Glomerular endothelial cell (primary cell): ENCODE data around the gene PLPP4. TPM values are rescaled to one million over a fixed set of nuclear protein-coding genes. Genes with fewer than 3 reads are reported as not detected.

Experiments
- DNase-seq: peaks from one replicate; pipeline ENCODE4 v3.0.0-alpha.2; 2011; ENCODE audit warnings: low read depth, low spot score; ENCODE audit errors: extremely low read depth
- total RNA-seq: library from RNA; depleted of rRNA; stranded (reverse); fragments of >200 nt; gene quantifications from 2 replicates; pipeline ENCODE4 v1.2.3, GENCODE V29; 2015

PLPP4 gene
- 3.9 and 11.1 TPM in 2 replicates for total RNA-seq

DNA sequence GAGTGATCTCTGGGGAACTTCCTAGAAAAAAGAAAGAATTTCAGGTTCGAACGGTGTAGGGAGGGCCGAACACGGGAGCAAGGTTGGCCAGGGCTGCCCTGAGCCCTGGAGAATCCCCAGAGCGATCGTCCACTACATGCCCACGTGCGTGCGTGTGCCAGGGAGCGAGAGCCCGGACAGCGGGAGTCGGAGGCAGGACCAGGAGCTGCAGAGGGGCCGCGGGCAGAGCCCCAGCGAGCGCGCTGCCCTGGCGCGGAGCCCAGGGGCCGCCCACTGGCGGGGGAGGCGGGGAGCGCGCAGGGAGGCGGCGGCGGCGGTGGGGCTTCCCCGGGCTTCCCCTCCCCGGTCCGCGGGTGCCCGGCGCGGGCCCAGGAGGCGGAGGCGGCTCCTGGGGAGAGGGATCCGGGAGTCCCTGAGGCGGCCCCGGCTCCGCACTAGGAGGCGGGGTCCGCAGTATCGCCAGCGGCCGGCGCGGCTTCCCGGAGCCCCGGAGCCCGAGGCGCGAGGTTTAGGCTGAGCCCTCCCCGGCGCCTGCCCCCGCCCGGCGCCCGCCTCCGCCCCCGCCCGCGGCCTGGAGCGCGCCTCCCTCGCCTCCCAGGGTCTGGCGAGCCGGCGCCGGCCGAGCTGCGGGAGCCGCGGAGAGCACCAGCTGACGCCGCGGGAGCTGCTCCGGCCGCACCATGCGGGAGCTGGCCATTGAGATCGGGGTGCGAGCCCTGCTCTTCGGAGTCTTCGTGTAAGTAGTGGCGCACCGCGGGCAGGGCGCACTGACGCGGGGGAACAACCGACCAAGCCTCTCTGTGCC, at the start of gene PLPP4:
TSS of gene PLPP4 (plus strand) at position 602 of the 805 bp plus-strand sequence. CDS start at position 681, 79 bp downstream.
- DNase-seq, result no peak

DNA sequence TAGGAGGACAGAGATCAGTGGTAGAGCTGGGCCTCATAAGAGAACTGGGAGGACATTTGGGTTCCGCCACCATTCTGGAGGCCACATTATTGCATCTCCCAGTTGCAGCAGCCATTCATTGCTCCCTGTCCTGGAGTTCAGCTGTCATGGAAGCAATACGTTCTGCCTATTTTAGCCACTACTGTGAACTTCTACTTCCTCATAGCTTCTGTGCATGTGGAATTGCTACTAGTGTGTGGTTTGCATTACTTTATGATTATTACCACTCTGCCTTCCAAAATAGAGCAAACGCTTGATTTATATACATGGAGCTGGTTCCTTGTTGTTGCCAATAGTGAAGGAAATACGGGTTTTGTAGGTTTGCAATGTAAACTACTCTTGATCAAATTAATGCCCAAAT, 47.2 kb upstream of the PLPP4 start:
- DNase-seq, result no peak

DNA sequence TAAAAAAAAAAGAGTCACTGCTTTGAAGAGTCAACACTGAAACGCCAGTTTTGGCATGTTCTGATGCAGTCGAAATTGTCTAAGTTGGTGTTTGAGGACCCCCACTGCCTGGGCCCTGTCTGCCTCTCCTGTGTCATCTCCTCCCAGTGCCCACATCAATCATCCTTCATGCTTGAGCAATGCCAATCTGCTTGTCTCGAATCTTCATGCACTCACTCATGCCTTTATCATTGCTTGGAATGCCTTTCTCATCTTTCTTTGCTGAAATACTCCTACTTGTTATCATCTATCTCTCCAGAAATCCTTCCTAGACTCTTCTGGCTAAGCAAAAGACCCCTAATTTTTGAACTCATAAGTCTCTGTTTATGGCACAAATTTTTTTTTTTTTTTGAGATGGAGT, 42.1 kb upstream of the PLPP4 start:
- DNase-seq, result no peak

DNA sequence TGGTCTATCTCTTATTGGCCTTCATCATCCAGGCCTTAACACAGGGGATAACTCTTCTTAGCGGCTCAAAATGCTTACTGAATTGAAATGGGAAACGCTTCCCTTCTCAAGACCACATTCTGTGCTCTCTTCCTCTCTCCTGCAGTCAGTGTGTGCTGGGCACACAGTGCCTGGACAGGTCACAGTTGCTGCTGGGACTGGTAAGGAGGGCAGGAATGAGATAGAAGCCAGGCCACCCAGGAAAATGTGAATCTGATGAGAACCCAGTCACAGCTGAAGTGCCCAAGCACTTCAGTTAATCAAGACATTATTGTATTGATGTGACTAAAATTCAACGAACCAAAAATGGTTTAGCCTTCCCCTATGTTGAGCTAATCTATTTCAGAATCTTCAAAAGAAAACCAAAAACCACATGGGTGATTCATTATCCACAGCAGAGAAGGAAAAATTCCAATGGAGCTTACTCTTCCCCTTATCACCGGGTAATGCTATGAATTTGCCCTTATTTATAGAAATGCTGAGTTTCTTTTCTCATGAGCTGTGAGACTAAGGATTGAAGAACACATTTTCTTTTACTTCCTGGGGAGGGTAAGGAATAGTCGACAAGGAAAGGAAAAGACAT, 41.2 kb upstream of the PLPP4 start:
- no peak for DNase-seq

DNA sequence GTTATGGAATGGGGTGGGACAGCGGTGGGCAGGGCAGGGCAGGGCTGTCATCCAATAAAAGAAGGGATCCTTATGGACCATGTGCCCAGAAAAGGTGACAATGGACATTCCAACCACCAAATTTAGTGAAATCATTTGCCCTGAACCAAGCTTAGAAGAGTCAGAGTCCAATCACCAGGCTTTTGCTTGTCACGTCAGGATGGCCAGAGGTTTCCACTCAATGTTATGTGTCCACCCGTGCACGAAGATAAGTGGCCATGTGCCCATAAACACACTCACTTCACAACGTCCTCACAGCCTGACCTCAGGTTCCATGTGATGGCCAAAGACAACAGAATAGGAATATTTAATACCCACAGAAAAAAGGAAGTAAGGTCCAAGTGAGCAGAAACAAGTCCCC, 36.6 kb upstream of the PLPP4 start:
- no peak for DNase-seq

DNA sequence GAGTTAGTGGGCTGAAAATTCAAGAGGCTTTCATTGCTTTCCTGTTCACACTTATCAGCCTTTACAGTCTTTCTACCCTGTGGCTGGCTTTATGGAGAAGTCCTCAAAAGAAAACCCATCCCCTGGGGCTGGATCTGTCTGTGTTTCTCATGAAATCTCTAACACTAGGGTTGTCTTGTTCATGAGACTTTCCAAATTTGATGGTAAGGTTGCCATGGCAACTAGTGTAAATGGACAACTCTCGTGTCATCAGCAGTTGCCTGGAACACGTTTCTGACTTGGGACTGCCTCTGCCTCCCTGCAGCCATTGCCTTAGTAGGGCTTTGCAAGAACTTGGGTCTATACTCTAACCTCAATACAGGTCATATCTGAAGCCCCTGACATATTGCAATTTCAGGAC, 35.8 kb upstream of the PLPP4 start:
- DNase-seq, result no peak

DNA sequence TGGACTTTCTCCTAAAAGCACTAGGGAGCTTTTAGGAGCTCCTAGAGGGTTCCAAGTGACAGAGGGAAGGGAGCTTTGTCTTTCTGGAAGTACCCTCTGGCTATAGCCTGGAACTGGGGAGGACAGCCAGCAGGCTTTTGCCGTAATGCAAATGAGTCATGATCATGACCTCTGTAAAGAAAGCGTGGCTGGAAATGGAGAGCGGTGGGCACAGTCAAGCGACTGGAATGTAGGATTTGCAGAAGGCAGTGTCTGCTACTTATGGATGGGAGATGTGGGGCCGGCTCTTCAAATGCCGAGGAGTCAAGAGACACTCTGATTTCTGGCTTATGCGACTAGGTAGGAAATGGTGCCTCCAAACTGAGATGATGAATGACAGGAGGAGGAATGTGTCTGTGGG, 34.6 kb upstream of the PLPP4 start:
- no peak for DNase-seq

DNA sequence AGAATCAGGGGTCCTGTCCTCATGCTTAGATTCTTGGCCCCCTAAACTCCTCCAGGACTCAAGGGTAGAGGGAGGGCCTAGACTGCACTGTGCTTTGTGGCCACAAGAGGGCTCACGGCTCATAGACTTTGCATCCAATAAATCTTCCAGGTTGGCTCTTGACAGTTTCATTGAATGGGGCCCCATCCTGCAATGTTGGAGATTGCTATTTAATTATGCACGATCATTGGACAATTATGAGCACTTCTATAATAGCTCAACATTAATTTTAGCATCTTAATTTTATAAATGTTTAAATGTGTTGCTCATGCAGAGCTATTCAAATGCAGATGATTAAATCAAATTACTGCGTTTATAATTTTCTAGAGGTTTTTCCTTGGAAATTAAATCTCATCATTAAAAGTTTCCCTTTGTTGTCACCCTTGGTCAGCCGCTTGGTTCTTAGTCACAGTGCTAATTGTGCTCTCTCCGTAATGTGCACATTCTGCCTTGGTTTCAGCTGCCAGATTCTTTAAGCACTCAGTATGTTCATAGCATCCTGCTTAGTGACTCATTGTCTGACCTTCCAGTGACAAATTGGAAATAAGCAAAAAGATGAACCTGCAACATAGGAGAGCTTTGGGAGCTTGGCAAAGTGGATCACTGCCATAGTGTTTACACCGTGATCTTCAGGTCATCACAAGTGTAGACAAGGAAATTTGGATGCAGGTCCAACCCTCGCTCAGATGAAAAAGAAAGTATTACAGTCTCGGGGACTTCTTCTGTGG, 33.4 kb upstream of the PLPP4 start:
- peak; percentile 71 for DNase-seq

DNA sequence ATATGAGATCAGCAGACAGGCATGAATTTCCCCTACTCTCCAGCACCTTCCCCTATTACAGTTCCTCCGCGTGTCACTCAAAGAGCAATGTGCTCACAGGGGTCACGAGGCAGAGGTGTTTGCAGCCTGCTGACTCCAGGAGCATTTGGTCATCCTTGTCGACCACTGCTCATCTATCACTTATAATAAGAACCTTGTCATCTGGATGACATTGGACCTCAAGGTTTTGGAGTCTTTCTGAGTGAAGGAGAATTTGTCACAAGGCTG, 32.9 kb upstream of the PLPP4 start:
- no peak for DNase-seq

DNA sequence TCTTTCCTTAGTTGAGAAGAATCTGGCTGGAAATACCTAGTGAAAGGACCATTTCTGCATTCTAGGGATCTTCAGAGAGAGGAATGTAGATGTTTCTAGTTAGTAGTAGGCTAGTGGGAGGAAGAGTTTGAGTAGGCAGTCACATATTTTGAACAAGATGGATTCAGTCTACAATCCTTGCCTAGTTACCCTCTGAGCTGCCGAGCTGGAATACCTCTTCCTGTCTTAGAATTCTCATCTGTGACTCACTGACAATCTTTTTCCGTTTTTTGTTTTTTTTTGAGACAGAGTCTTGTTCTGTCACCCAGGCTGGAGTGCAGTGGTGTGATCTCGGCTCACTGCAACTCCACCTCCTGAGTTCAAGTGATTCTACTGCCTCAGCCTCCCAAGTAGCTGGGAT, 30.7 kb upstream of the PLPP4 start:
- DNase-seq, result no peak

DNA sequence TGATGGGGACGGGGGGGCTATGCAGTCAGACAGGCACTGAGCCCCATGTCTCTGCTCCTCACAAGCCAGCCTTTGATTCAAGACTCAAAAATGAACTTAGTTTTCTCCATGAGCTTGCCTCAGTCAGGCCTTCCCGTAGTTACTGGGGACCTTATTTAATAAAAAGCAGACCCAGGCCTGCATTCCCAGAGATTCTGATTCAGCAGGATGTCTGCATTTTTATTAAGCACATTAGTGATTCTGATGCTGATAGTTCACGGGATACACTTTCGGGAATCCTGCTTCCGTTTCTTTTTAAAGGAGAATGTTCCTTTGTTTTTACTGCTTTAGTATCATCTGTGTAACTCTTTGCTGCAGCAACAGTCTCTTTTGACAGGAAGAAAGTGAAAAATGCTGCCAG, 28.3 kb upstream of the PLPP4 start:
- no peak for DNase-seq

DNA sequence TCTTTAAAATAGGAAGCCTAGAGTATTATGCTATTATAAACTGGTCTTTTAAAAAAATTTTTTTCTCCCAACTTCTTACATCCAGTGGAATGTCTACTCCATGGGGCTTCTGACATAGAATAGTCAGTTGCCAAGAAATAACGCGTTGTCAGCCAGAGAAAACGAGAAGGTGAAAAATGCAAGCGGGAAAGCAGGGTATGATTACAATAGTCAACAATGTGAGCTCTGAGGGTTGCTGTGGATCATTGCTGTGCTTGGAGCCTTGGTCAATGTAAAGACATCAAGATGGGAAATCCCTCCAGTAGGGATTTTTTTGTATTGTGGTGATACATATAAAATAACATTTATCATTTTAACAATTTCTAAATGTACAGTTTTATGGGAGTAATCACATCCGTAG, 27.6 kb upstream of the PLPP4 start:
- no peak for DNase-seq

DNA sequence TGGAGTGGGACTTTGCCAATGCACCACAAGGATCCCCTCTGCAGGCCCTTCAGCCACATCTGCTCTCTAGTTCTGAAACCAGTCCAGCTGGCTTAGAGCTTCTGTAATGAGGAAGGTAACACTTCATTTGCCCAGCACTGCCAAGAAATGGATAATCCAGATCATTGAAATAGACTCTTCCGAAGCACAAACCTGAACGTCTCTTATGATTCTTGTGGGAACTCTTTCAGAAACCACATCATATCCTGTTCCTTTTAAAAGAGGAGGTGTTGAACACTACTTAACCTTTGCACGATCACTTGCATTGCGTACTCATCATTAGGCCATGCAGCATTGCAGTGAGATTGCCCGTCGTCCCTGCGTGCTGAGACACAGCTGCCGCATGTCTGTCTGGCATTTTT, 25.8 kb upstream of the PLPP4 start:
- no peak for DNase-seq

DNA sequence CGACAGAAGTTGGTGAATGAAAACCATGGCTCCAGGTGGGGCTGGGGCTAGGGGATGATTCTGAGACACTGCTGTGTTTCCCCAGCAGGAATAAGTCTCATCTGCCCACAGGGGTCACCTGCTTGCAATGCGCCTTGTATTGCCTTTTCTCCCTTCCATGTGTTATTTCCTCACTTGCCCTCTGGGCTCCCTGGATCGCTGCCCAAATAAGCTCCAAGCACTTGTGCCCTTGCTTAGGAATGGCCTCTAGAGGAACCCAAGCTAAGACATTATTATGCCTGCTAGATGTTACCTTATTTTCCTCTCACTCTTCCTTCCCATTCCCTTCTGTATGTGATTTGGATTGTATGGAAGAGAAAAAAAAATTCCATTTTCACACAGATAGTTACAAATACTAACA, 24.8 kb upstream of the PLPP4 start:
- DNase-seq, result no peak

DNA sequence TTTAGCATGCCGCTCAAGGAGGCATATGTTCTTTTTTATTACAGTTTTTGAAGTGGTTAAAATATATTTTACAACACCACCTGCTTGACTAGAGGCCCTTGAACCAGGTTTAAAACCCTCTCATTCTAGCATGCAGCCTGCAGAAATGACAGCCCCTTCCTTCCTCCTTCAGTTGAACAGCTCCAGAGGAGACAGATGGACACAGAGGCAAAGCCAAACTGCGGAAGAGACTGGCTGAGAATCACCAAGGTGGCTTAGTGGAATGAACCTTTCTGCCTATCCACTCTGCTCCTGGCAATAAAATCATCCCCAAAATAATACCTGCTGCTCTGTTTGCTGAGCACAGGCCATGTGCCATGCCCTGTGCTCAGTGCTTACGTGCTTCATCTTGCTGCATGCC, 23.9 kb upstream of the PLPP4 start:
- DNase-seq, result no peak

DNA sequence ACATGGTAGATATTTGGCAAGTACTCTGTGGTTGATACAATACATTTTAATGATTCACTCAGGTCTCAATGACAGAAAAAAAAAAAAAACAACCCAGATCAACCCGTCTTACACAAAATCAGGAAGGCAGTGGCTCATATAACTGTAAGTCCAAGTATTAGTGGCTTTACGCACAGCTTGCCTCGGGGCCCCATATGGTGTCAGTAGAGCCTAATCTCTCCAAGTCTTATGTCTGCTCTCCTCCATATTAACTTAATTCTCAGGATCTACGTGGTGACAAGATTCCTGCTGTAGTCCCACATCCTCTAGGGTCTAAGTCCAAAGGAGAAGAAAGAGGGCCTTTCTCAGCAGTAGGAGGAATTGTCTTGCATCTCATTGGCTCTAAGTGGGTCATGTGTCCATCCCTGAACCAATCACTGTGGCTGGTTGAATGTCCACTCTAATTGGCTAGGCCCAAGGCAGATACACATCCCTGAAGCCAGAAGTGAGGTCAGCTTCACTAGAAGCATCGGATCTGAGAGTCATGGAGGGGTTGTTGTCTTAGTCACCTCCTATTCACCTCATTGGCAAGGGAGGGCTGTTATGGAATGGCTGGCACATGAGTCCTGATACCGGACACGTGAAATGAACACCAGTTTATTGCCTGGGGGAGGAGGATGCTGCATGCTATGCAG, 20.5 kb upstream of the PLPP4 start:
- DNase-seq, result no peak

DNA sequence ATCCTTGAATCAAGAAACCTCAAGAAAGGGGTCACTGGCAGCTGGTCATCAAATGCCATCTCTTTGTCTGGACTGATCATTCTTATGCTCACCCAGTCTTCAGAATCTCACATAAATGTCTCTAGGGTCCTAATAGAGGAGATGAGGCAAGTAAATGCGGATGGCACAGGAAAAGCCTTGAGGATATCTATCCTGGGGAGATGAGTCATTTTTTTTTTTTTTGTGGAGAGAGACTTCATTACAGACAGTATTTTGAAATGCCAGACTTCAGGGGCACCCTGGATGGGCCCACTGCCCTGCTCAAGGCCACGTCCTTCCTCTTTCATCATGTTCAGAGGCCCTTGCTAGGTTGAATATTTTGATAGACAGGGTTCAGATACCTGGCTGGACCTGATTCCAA, 19.5 kb upstream of the PLPP4 start:
- no peak for DNase-seq

DNA sequence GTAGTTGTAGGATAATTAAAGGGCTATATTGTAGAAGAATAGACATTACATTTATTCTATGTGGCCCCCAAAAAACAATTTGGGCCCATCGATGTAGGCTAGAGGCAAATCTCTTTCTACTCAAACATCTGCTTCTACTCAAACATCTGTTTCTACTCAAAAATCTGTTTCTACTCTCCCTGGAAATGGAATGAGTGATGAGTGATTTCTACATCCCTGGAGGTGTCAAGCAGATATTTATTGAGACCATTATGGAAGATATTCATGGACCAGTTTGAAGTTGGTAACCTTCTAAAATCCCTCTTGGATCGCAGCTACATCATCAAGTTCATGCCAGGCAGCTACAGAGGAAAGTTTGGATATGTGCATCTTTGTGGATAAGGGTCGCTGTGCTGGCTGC, 5.1 kb upstream of the PLPP4 start:
- no peak for DNase-seq

DNA sequence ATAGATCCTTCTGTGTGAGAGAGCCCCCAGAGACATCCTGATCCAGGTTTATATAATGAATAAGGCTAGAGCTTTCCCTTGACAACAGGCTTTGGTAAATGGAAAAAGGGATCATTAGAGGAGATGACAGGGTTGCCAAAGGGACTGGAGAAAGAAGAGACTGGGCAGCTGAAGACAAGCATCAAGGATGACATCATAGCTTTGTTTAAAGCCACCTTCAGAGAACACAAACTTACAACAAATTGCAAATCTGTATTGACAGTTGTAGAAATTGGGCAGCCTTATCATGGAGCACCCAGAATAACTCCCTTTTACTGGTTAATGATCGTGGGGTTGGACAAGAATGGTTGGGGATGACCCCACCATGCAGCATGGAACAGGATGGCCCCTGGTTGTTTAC, 3.7 kb upstream of the PLPP4 start:
- no peak for DNase-seq

DNA sequence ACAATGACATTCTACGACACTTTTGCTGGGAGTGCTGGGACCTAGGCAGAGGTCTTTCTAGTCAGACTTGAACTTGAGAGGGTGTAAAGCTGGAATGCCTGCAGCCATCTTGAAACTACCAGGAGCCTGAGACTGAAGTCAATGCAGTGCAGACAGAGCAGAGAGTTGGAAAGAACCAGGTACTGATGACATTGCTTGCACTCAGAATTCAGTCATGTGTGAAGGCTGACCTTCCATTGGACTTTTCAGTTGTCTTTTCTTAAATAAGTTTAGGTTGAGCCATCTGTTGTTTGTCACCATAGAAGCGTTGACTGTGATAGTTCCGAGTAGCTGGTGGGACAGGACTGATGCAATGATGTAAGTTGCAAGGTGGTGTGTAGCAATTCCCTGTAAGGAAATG, 3.1 kb upstream of the PLPP4 start:
- DNase-seq, result no peak

DNA sequence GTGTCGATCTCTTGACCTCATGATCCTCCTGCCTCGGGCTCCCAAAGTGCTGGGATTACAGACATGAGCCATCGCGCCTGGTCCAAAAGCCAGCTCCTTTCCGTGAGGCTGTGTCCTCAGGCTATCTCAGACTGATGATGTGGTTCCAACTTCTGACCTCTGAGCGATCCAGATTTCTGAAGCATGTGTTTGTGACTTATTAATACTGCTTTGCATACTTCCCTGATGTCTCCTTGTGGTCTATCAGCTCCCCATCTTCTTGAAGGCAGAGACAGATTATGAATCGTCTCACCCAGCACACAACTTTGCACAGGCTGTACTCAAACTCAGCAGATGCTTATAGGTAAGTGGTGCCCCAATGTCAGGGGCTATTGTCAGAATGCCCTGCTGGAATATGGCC, 2.0 kb upstream of the PLPP4 start:
- DNase-seq, result no peak

DNA sequence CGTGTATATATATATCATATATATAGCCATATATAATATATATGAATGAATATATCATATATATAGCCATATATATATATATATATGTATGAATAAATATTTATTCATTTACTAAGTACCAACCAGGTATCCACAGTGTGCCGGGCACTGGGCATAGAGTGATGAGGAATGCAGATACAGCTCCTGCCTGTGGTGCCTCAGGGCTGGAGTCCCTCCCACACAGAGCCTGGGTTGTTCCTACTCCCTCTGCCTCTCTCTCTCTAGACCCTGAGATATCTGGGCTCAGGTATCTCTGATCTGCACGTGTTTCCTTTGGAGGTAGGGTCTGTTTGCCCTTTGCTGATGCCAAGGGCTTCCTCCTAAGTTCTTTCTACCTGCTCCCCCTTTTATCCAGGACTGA, 1.4 kb upstream of the PLPP4 start:
- DNase-seq, result no peak
